Fibroblast of mammary gland (primary cell): ENCODE measurements around the gene AARS2.

Source experiments
- DNase-seq: peaks from one replicate; pipeline ENCODE4 v3.0.0-alpha.2; 2010; ENCODE audit warnings: low read depth
- H3K4me3 ChIP-seq: 2 replicates; pipeline ENCODE4 v1.5.1; 2011; ENCODE audit warnings: low read depth, mild to moderate bottlenecking, low read length, moderate library complexity; ENCODE audit not compliant: control insufficient read depth
- CTCF ChIP-seq: conservative IDR thresholded peaks from 2 replicates; pipeline ENCODE4 v1.5.1; 2011; ENCODE audit warnings: low read depth, low read length, inconsistent platforms; ENCODE audit not compliant: control insufficient read depth, insufficient read depth

AARS2 gene

DNA sequence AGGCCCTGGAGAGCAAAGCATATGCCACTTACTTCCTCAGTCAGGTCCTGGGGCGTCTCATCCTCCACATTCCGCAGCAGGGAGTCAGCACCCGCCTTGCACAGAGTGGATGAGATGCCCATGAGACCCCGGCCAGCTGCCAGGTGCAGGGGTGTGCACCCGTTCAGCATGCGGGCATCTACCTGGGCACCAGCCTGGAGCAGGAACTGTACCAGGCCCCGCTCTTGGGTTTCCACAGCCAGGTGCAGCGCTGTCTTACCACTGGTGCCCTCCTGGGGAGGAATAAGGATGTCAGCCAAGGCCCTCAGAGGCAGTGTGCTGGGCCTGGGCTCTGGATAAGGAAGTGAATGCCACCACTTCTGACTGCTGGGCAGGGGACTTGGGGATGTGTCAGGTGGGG is 53.1 kb downstream of the AARS2 start:
- no peak for TF ChIP-seq CTCF
- no peak for DNase-seq
- no peak overlapping the region for H3K4me3 ChIP-seq

- TF ChIP-seq CTCF: no peak
Measured at GRCh38 chr6:44258921-44259320, 54.2 kb downstream of the AARS2 start.

GRCh38 chr6:44258325-44258863 is 54.8 kb downstream of the AARS2 start:
- TF ChIP-seq CTCF: no peak
- DNase-seq: no peak
- H3K4me3 ChIP-seq: no peak overlapping the region

More at GRCh38 chr6:44258921-44259320, 54.2 kb downstream of the AARS2 start:
- no peak for DNase-seq
- H3K4me3 ChIP-seq: no peak overlapping the region

GRCh38 chr6:44257753-44258324 is 55.3 kb downstream of the AARS2 start:
- peak overlapping the region; percentile 38 for H3K4me3 ChIP-seq
- TF ChIP-seq CTCF: no peak
- DNase-seq: no peak

GRCh38 chr6:44257025-44257752 is 56.0 kb downstream of the AARS2 start, which contains the start of gene SLC35B2:
TSS of gene SLC35B2 (minus strand) at chr6:44257528. CDS start at chr6:44257410, 118 bp downstream.
- TF ChIP-seq CTCF: no peak
- peak; percentile 49 for DNase-seq
- H3K4me3 ChIP-seq: peak within 1 kb of the TSS; percentile 82

GRCh38 chr6:44256775-44257024 is 56.4 kb downstream of the AARS2 start:
- no peak for TF ChIP-seq CTCF
- H3K4me3 ChIP-seq: peak overlapping the region; percentile 82
- DNase-seq: no peak
